SK-N-MC (cell line): Measurements from ENCODE around the gene KDM6A.
"Not testable (repeated sequence)": the region's sequence is repeated elsewhere in the genome, so short reads cannot be mapped to it uniquely, and the experiment has no call there.

Experiments
- DNase-seq: peaks from one replicate; pipeline ENCODE4 v3.0.0-alpha.2; 2011; ENCODE audit warnings: low read depth, low spot score
- H3K27ac ChIP-seq: fragments of 200-600 bp; sonication (generic); 2 replicates; pipeline ENCODE4 v1.5.1; 2016; ENCODE audit warnings: mixed run types
- H3K36me3 ChIP-seq: fragments of 200-600 bp; sonication (generic); 2 replicates; pipeline ENCODE4 v1.6.1; 2017; ENCODE audit warnings: antibody characterized with exemption, low read length, mixed read lengths; ENCODE audit not compliant: insufficient read depth
- H3K4me3 ChIP-seq: fragments of 200-600 bp; sonication (generic); 2 replicates; pipeline ENCODE4 v1.5.1; 2016
- H3K9ac ChIP-seq: fragments of 200-600 bp; sonication (generic); 2 replicates; pipeline ENCODE4 v1.8.0; 2017; ENCODE audit warnings: mixed run types, mixed read lengths; ENCODE audit not compliant: insufficient read length
- H3K9me3 ChIP-seq: fragments of 200-600 bp; sonication (generic); 2 replicates; pipeline ENCODE4 v1.6.1; 2017; ENCODE audit warnings: low read depth, mild to moderate bottlenecking, antibody characterized with exemption, low read length, moderate library complexity, mixed read lengths
- EZH2 ChIP-seq: fragments of 200-600 bp; sonication (generic); IDR thresholded peaks from one replicate; pipeline ENCODE4 v1.6.1; 2017; ENCODE audit warnings: antibody characterized with exemption
- FOXP2 ChIP-seq: optimal IDR thresholded peaks from 2 replicates; pipeline ENCODE3; 2011; ENCODE audit warnings: mild to moderate bottlenecking, moderate library complexity; ENCODE audit not compliant: insufficient read depth; ENCODE audit errors: extremely low read length, control extremely low read depth
- POLR2AphosphoS5 ChIP-seq: IDR thresholded peaks from 2 replicates; pipeline ENCODE4 v1.6.1; 2012; ENCODE audit warnings: mild to moderate bottlenecking, low read depth, low read length, borderline replicate concordance

KDM6A gene

DNA sequence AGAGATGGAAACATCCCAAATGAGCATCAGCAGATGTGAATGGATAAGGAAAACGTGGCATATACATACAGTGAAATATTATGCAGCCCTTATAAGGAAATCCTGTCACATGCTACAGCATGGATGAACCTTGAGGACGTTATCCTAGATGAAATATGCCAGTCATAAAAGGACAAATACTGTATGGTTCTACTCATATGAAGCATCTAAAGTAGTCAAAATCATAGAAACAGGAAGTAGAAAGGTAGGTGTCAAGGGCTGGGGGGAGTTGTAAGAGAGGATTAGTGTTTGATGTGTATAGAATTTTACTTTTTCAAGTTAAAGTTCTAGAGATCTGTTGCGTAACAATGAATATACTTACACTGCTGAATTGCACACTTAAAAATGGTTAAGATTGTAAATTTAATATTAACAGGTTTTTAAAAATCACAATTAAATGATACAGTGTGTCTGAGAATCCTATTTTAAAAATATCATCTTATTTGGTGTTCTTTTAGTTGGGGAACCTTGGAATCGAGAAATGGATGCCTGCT lies 58.5 kb downstream of the KDM6A start:
- TF ChIP-seq FOXP2 (no peak), POLR2AphosphoS5 (no peak), EZH2 (no peak)
- no peak for DNase-seq

DNA sequence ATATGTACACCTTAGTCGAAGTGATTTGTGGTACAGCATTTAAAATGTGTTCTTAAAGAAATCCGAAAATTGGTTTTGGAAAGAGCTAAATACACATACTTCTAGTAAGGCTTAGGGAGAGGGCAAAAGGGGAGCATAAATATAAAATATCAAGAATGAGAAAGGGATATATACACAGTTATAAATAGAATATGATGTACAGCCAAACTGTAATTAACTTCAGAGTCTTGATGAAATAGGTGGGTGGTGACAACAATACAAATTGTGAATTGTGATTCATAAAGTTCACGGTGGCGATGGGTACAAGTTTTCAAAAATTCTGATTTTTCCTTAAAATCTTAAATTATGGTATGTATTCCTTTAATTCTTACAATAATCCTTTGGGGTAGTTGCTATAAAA lies 62.2 kb downstream of the KDM6A start:
- H3K4me3 ChIP-seq: no peak overlapping the region
- no peak for DNase-seq

More for the DNA sequence above, 58.5 kb downstream of the KDM6A start:
- Histone ChIP-seq H3K27ac (no peak overlapping the region), H3K9me3 (no peaks in the 10 kb centered on the region), H3K4me3 (no peak overlapping the region), H3K36me3 (no peaks in the 10 kb centered on the region), H3K9ac (no peak overlapping the region)

DNA sequence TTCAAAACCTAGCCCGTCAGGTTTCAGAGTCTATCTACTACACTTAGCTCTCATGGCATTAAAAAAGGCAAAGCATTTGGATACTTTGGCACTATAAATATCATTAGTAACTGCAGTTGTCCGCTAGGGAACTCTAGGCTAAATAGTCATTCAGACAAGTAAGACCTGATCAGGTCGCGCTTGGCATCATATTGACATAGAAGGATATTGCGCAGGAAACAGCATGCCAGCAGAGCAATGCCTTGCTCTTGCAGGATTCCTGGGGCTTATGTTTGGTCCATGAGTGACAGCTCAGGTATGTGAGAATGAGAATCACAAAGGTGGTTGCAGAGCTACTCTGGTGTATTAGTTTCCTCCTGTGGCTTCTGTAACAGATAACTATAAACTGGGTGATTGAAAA lies 62.7 kb downstream of the KDM6A start:
- H3K27ac ChIP-seq: no peak overlapping the region
- DNase-seq: no peak
- no peak overlapping the region for H3K4me3 ChIP-seq

More for the DNA sequence above, 62.2 kb downstream of the KDM6A start:
- Histone ChIP-seq H3K36me3 (no peaks in the 10 kb centered on the region), H3K9me3 (no peaks in the 10 kb centered on the region), H3K9ac (no peak overlapping the region), H3K27ac (no peak overlapping the region)
- TF ChIP-seq POLR2AphosphoS5 (no peak), FOXP2 (no peak), EZH2 (no peak)

GRCh38 chrX:44937606-44938005 lies 64.6 kb downstream of the KDM6A start:
- no peak for DNase-seq
- Histone ChIP-seq H3K9ac (no peak overlapping the region), H3K27ac (no peak overlapping the region), H3K4me3 (no peak overlapping the region), H3K36me3 (no peaks in the 10 kb centered on the region), H3K9me3 (no peaks in the 10 kb centered on the region)
- TF ChIP-seq POLR2AphosphoS5 (no peak), EZH2 (no peak), FOXP2 (no peak)

More for the DNA sequence above, 62.7 kb downstream of the KDM6A start:
- H3K36me3 ChIP-seq: no peaks in the 10 kb centered on the region
- H3K9me3 ChIP-seq: no peaks in the 10 kb centered on the region
- TF ChIP-seq FOXP2: no peak
- no peak for TF ChIP-seq POLR2AphosphoS5
- TF ChIP-seq EZH2: no peak
- H3K9ac ChIP-seq: no peak overlapping the region

- TF ChIP-seq EZH2: no peak
- TF ChIP-seq FOXP2: no peak
- TF ChIP-seq POLR2AphosphoS5: no peak
Observed at GRCh38 chrX:44938111-44938510, 65.1 kb downstream of the KDM6A start.

DNA sequence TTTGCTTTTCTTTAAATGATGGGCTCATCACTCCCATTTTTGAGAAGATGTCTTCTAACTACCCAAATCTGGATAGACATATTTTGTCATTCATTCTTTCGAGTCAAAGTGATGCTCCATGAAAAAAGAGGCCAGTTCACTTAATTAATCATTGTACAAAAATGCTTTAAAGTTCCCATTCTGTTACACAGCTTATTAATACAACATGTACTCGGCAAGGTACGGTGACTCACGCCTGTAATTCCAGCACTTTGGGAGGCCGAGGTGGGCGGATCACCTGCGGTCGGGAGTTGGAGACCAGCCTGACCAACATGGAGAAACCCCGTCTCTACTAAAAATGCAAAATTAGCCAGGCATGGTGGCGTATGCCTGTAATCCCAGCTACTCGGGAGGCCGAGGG lies 67.6 kb downstream of the KDM6A start:
- not testable (repeated sequence) for H3K4me3 ChIP-seq, DNase-seq, H3K36me3 ChIP-seq, H3K9me3 ChIP-seq, H3K27ac ChIP-seq, H3K9ac ChIP-seq

More at GRCh38 chrX:44938111-44938510, 65.1 kb downstream of the KDM6A start:
- Histone ChIP-seq H3K9me3 (no peaks in the 10 kb centered on the region), H3K27ac (no peak overlapping the region), H3K9ac (no peak overlapping the region), H3K4me3 (no peak overlapping the region), H3K36me3 (no peaks in the 10 kb centered on the region)
- DNase-seq: no peak

GRCh38 chrX:44943007-44943406 lies 70.0 kb downstream of the KDM6A start:
- no peak for DNase-seq

GRCh38 chrX:44944894-44945293 lies 71.9 kb downstream of the KDM6A start:
- Histone ChIP-seq H3K36me3 (no peaks in the 10 kb centered on the region), H3K9ac (no peak overlapping the region), H3K27ac (no peak overlapping the region), H3K4me3 (no peak overlapping the region), H3K9me3 (no peaks in the 10 kb centered on the region; the same call in 1 of the 2 replicates)
- no peak for DNase-seq
- no peak for TF ChIP-seq EZH2
- no peak for TF ChIP-seq FOXP2
- TF ChIP-seq POLR2AphosphoS5: no peak

More at GRCh38 chrX:44943007-44943406, 70.0 kb downstream of the KDM6A start:
- Histone ChIP-seq H3K36me3 (no peaks in the 10 kb centered on the region), H3K9me3 (no peaks in the 10 kb centered on the region; the same call in 1 of the 2 replicates), H3K4me3 (no peak overlapping the region), H3K27ac (no peak overlapping the region), H3K9ac (no peak overlapping the region)
- no peak for TF ChIP-seq FOXP2
- no peak for TF ChIP-seq POLR2AphosphoS5
- TF ChIP-seq EZH2: no peak

DNA sequence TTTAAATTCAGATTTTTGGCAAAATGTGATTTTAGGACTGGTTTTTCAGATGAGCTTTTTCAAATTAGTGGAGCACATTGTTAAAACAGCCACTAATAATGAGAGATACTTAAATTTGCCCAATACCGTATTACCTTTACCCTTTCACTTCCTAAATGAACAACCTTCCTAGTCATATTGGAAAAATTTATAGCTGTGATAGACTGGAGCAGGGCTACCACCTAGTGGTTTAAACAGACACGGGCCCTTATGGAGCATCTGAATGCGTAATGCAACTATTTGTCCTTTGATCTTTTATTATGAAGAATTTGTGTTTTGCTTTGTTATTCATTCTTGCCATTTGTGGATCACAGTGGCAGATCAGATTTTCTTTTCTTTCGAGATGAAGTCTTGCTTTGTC lies 72.7 kb downstream of the KDM6A start:
- TF ChIP-seq EZH2: no peak
- TF ChIP-seq FOXP2: no peak
- no peak for TF ChIP-seq POLR2AphosphoS5
- Histone ChIP-seq H3K9me3 (no peaks in the 10 kb centered on the region; the same call in 1 of the 2 replicates), H3K9ac (no peak overlapping the region), H3K36me3 (no peaks in the 10 kb centered on the region), H3K27ac (no peak overlapping the region), H3K4me3 (no peak overlapping the region)
- DNase-seq: no peak
